SW 1271 (cell line): Measurements from ENCODE around the gene C5.

Source experiments
- DNase-seq, 2 experiments: peaks; one replicate each; lab custom pipeline; 2025; lab: John Stamatoyannopoulos, UW

The C5 gene

DNA sequence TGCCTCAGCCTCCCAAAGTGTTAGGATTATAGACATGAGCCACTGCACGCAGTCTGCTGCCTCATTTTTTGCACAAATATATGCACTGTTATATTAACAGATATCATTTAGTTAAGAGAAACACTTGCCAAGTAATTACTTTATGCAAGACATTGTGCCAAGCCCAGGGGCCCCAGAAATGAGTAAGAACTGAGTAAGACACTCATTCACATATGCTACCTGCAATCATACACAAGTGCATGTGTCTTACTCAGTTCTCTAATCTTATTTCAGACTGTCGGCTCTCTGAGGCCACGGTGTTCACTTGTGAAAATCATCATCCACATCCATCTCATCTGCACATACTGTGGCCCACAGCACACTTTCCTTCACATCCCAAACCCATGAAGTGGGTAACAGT is 139.4 kb downstream of the C5 start:
- DNase-seq = no peak

DNA sequence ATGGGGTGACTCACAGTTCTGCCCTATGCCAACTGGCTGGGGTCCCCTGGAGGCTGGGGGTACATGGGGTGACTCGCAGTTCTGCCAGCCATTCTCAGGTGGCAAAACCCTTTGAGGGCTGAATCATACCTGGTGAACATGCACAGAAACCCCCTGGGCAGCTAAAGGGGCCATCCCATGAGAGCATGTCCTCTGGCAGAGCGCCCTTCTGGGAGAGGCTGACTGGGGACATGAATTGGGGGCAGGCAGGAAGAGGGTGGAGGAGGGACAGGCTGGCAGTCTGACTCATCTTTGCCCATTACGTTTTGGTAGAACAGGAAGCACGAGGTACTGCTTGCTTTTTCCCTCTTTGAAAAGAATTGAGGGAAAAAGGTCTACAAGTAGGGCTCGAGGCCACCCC is 140.2 kb downstream of the C5 start:
- DNase-seq = no peak

DNA sequence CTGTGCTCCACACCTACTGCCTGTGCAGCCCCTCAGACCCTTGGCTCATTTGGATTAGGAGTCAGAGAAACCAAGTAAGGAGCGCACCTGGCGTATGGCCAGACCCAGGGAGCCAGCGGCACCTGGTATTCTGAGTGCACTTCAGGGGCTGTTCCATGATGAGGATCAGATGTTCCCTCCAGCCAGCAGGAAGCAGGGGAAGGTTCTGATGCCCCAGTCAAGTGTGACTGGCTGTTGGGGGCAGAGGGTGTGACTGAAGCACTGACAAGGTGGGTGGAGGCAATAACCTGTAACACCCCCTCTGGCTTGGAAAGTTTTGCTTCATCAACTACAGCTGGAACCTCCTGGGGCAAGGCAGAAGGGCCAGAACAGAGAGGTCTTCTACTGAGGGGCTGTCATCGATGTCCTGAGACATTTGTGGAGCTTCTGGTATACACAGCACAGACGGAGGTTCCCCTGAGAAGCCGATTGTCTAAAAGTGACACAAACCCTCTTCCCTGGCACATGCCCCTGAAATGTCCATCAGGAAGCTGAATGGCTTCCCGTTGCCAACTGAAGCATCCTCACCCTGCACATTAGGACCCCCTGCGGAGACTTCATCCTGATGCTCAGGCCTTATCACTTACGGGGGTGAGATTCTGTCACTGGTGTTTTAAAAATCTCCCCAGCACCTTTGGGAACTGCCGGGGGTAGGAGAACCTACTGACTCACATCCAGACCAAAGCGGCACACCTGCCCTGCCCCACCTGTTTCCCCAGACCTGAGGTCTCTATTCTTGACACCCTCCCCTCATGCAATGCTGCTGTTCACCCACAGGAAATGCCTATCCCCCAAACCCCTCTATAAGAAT is 144.5 kb downstream of the C5 start:
- no peak for DNase-seq

DNA sequence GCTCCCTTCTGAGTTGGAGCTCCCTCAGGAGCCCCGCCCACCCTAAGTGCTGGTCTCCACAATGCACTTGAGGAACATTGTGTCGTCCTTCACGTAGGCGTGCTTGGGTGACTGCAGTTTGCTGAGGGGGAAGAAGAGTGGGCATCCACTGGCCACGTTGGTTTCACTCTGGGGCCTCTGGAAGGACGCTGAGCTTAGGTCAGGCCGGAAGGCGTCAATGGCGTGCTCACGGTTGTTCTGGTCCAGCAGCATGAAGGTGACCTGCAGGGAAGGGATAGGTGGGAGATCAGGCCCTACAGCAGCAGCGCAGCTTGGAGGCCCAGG is 145.1 kb downstream of the C5 start:
- no peak for DNase-seq

DNA sequence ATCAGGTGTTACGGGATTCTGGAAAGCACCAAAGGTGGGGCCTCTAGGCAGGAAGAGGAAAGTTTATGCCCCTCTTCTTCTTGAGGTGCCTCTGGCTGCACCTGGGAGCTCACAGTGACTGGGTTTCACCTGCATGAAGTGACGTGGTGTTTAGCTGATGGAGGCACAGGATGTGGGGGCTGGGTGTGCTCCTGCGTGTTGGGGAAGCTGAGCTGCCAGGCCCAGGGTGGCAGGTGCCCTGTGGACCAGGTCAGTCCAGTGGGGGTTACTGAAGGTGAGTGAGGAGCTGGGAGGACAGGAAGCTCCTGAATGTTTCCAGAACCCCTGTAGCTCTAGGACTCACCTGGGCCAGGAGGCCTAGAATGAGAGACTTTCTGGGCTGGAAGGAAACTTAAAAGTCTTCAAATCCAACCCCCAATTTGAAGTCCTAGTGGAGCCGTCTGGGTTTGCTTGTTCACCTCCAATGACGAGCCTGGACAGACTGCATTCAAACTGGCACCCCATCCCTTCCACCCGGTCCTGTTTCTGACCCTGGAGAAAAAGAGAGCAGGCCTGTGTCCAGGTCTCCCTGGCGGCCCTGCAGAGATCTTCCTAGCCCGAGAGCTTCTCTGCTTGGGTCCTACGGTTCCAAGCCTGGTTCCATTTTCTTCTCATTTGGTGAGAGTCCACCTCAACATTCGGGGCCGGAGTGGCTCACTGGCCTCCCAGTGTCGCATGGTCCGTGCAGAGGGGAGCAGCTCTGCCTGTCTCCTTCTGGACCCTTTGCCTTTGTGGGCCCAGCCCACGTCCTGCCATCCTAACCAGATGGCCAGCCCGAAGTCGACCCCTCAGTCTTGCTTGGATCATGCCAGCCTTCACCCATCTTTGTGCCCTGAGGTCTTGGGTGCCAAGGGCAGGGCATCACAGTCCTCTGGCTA is 145.8 kb downstream of the C5 start:
- no peak for DNase-seq

DNA sequence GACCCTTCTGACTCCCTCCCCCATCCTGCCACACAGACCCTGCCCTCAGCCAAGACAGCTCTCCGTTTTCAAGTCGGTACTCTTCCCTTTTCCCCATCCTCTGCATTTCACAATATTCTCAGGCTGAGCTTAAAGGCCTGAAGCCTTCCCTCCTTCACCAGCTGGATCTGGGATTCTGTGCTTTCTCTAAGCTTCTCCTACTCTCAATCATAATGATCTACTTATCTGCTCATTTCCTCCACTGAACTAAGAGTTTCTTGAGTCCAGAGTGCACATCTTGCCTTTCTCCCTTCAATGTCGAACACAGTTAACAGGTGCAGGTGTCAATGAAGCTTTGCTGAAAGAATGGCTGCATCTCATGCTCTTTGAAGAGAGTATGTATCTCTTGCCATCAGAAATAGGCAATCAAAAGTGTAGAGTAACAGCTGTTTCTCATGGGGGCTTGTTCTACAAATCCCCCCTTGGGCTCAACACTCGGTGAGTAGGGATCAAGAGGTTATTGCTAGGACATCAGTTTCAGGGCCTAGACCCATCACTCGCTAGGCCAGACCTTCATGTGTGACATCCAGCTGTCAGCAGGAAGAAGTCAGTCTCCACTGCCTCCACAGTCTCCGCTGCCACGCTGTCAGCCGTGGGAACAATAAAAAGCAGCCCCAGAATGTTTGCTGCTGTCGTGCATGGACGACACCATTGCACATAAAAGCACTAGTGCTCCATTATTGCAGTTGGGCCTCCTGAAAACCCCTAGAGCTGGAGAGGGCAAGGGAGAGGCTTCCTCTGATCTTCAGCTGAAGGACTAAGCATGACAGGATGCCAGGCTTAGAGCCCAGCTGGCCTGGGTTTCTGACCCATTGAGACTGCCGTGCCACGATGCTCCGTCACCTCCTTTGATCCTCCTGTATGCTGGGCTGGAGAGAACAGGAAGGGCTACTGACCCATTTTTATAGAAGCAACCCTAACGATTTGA is 147.2 kb downstream of the C5 start:
- no peak for DNase-seq
